HL-60 (cell line): Measurements from ENCODE around the gene RNASE2.

Experiments used
- DNase-seq, 2 experiments: peaks; one replicate each; pipeline ENCODE4 v3.0.0-alpha.2; 2010 to 2020; ENCODE audit warnings: low read depth in 1 of 2, low spot score in 1 of 2
- H3K27ac ChIP-seq: fragments of 250-450 bp; sonication (Bioruptor Pico); replicated peaks from 2 replicates; pipeline ENCODE4 v1.5.1; 2020; ENCODE audit warnings: mild to moderate bottlenecking, moderate library complexity
- H3K27me3 ChIP-seq: fragments of 250-450 bp; sonication (Bioruptor Pico); 2 replicates; pipeline ENCODE4 v1.5.1; 2021; ENCODE audit warnings: mild to moderate bottlenecking, moderate library complexity; ENCODE audit not compliant: insufficient read depth, poor library complexity, severe bottlenecking
- H3K4me3 ChIP-seq: replicated peaks from 2 replicates; pipeline ENCODE4 v1.5.1; 2011; ENCODE audit warnings: mild to moderate bottlenecking, control low read depth, low read length; ENCODE audit not compliant: insufficient read depth
- CTCF ChIP-seq: IDR thresholded peaks from one replicate; pipeline ENCODE4 v1.5.1; 2011; ENCODE audit warnings: low read length, control low read depth, inconsistent platforms; ENCODE audit not compliant: insufficient read depth
- GABPA ChIP-seq: IDR thresholded peaks from 2 replicates; pipeline ENCODE4 v1.6.1; 2012; ENCODE audit warnings: low read depth
- POLR2AphosphoS5 ChIP-seq: IDR thresholded peaks from 2 replicates; pipeline ENCODE4 v1.6.1; 2012; ENCODE audit warnings: low read depth
- REST ChIP-seq: IDR thresholded peaks from 2 replicates; pipeline ENCODE4 v1.6.1; 2012; ENCODE audit warnings: low read depth; ENCODE audit not compliant: insufficient replicate concordance
- SPI1 ChIP-seq: IDR thresholded peaks from 2 replicates; pipeline ENCODE4 v1.6.1; 2012; ENCODE audit warnings: low read depth, mild to moderate bottlenecking, borderline replicate concordance

RNASE2 gene

GRCh38 chr14:20971705-20972021 is 16.4 kb downstream of the RNASE2 start:
- no peaks in the 10 kb centered on the region for H3K27me3 ChIP-seq
- H3K4me3 ChIP-seq: no peak overlapping the region; the same call in 1 of the 2 replicates
- DNase-seq: no peak
- no peak for TF ChIP-seq POLR2AphosphoS5
- TF ChIP-seq REST: no peak
- TF ChIP-seq SPI1: no peak
- TF ChIP-seq GABPA: no peak
- TF ChIP-seq CTCF: no peak
- H3K27ac ChIP-seq: no peak overlapping the region

GRCh38 chr14:20973501-20973900 is 18.2 kb downstream of the RNASE2 start:
- TF ChIP-seq REST: no peak
- no peak for TF ChIP-seq POLR2AphosphoS5
- no peak for TF ChIP-seq GABPA
- no peak for TF ChIP-seq SPI1
- no peak for TF ChIP-seq CTCF
- H3K27ac ChIP-seq: no peak overlapping the region
- no peaks in the 10 kb centered on the region for H3K27me3 ChIP-seq
- H3K4me3 ChIP-seq: no peak overlapping the region
- DNase-seq: no peak

DNA sequence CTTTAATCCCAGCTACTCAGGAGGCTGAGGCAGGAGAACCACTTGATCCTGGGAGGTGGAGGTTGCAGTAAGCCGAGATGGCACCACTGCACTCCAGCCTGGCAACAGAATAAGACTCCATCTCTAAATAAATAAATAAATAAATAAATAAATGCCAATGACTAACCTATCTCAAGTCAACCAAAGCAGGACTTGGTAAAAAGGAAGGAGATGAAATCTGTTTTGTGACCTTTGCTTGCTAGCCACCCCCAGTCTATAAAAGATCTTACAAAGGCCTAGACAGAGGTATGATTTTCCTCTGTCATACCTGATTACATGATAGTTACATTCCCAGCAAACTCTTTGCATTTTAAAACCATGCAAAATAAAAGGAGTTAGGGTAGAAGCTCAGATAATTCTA is 21.0 kb downstream of the RNASE2 start:
- H3K27ac ChIP-seq: no peak overlapping the region
- H3K27me3 ChIP-seq: no peaks in the 10 kb centered on the region
- DNase-seq: no peak
- TF ChIP-seq SPI1: no peak
- no peak overlapping the region for H3K4me3 ChIP-seq

- Histone ChIP-seq H3K27me3 (no peaks in the 10 kb centered on the region), H3K27ac (no peak overlapping the region), H3K4me3 (no peak overlapping the region)
- TF ChIP-seq REST (no peak), POLR2AphosphoS5 (no peak), GABPA (no peak), CTCF (no peak), SPI1 (no peak)
- DNase-seq: no peak
Observed at GRCh38 chr14:20978687-20979086, 23.4 kb downstream of the RNASE2 start.
